Measurements from ENCODE around the gene FOXP1.

DNA sequence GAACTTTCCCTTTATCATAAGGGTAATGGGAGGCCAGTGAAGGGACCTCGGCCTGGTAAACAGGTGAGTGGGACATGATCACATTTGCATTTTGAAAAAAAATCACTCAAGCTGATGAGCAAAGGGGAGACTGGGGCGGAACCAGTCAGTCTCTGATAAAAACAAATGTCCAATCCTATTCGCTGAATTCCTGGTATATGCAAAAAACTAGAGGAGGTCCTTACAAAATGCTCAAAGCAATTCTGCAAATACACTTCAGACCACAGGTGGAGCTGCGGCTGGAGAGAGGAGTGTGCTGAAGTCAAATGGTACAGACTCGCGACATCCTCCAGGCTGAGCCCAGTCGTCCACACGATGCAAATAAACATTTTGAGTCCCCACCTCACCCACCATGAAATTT, 166.7 kb downstream of the FOXP1 start:
- no peak for TF ChIP-seq POLR2A (IDR thresholded peaks at IDR 0.05)
- TF ChIP-seq, protein P1, sequence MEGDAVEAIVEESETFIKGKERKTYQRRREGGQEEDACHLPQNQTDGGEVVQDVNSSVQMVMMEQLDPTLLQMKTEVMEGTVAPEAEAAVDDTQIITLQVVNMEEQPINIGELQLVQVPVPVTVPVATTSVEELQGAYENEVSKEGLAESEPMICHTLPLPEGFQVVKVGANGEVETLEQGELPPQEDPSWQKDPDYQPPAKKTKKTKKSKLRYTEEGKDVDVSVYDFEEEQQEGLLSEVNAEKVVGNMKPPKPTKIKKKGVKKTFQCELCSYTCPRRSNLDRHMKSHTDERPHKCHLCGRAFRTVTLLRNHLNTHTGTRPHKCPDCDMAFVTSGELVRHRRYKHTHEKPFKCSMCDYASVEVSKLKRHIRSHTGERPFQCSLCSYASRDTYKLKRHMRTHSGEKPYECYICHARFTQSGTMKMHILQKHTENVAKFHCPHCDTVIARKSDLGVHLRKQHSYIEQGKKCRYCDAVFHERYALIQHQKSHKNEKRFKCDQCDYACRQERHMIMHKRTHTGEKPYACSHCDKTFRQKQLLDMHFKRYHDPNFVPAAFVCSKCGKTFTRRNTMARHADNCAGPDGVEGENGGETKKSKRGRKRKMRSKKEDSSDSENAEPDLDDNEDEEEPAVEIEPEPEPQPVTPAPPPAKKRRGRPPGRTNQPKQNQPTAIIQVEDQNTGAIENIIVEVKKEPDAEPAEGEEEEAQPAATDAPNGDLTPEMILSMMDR (IDR thresholded peaks at IDR 0.05 in 4 of 5, conservative IDR thresholded peaks at IDR 0.05 in 1 of 5): no peak
